Measurements from ENCODE around the gene RAB17. TPM values are rescaled to one million over a fixed set of nuclear protein-coding genes. Genes with fewer than 3 reads are reported as not detected.

The RAB17 gene
- total RNA-seq, 1 experiment from 2014 or later, result 60.9 TPM

DNA sequence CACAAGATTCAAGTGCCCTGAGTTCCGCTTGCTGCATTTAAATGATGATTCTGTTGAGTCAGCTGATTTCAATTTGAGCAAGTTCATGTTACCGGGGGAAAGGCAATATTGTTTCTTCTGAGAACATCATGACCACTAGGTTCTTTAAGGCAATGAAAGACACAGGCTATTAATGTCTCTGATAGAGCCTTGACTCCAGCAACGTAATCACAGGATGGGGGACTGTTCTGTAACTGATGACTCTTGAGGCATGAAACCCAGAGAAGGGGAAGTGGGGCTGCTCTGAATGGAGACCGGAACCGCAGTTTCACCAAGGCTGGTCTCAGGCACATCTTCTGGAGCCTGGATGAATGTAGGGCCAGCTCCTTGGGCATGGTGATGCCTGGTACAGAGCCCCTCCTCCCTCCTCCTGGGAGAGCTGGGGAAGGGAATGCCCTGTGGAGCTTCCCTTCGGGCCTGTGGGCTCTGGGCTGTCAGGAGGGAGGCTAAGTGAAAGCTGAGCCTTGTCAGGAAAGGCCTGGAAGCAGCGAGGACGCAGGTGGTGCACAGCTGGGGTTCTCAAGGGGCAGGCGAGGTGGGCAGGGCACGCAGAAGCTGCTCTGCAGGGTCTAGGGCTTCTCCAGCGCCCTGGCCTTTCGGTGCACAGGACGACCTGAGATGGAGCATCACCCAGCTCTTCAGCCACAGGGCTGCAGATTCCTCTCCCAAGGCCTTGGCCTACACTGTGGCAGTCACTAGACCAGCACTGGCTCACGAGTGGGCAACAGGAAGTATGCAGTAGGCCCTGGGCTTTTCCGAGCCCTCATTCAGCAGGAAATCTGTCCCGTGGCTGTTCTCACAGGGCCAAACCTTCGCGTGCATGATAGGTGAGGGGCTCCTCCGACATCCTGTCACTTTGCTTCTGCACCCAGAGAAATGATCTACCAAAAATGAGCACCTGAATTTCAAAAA, 60.8 kb downstream of the RAB17 start:
- no peaks in the 10 kb centered on the region for H3K27me3 ChIP-seq (replicated peaks; ENCODE audit: control insufficient read depth, insufficient read depth, low read length)
- intact Hi-C loops (cut with micrococcal nuclease; ENCODE audit: unreplicated experiment), result no loop called here
- POLR2A ChIA-PET, result no interaction called here
- no peaks in the 10 kb centered on the region for H3K4me1 Mint-ChIP-seq (ENCODE audit: low read depth, unreplicated experiment)
- no TSS peak for BruUV-seq (replicated peaks)
- CTCF ChIA-PET, result no interaction called here
- no peaks in the 10 kb centered on the region for H3K9me3 Mint-ChIP-seq (ENCODE audit: unreplicated experiment)
- H3K27ac Mint-ChIP-seq (ENCODE audit: unreplicated experiment), result no peak overlapping the region
- H3K36me3 ChIP-seq (ENCODE audit: control insufficient read depth, insufficient read depth, low read length), result no peaks in the 10 kb centered on the region
- no peak overlapping the region for H3K4me3 Mint-ChIP-seq (ENCODE audit: unreplicated experiment)
- TF ChIP-seq, protein P1, sequence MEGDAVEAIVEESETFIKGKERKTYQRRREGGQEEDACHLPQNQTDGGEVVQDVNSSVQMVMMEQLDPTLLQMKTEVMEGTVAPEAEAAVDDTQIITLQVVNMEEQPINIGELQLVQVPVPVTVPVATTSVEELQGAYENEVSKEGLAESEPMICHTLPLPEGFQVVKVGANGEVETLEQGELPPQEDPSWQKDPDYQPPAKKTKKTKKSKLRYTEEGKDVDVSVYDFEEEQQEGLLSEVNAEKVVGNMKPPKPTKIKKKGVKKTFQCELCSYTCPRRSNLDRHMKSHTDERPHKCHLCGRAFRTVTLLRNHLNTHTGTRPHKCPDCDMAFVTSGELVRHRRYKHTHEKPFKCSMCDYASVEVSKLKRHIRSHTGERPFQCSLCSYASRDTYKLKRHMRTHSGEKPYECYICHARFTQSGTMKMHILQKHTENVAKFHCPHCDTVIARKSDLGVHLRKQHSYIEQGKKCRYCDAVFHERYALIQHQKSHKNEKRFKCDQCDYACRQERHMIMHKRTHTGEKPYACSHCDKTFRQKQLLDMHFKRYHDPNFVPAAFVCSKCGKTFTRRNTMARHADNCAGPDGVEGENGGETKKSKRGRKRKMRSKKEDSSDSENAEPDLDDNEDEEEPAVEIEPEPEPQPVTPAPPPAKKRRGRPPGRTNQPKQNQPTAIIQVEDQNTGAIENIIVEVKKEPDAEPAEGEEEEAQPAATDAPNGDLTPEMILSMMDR (IDR thresholded peaks at IDR 0.05; ENCODE audit: insufficient read depth in 1 of 2, low read depth in 1 of 2, low read length in 1 of 2, severe bottlenecking in 1 of 2, unreplicated experiment in 1 of 2), result no peak
- no peaks in the 10 kb centered on the region for H3K4me1 ChIP-seq
- no peaks in the 10 kb centered on the region for H3K9me3 ChIP-seq
- no peaks in the 10 kb centered on the region for H3K36me3 Mint-ChIP-seq (ENCODE audit: insufficient read depth, unreplicated experiment)
- no peak for DNase-seq
- H3K27me3 Mint-ChIP-seq (ENCODE audit: insufficient read depth, unreplicated experiment), result no peaks in the 10 kb centered on the region
- H3K4me3 ChIP-seq (ENCODE audit: low read depth, low read length), result no peak overlapping the region

DNA sequence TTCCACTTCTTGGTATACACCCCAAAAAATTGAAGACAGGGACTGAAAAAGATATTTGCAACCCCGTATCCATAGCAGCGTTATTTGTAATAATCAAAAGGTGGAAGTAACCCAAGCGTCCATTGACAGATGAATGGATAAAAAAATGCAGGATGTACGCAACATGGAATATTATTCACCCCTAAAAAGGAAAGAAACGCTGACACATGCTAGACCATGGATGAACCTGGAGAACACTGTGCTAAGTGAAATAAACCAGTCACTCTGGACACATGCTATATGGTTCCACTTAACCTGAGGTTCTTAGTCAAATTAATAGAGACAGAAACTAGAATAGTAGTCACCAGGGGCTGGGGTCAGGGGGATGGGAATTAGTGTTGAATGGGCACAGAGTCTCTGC, 62.8 kb downstream of the RAB17 start:
- Histone ChIP-seq H3K4me3 (ENCODE audit: low read depth, low read length) (no peak overlapping the region), H3K27me3 (replicated peaks; ENCODE audit: control insufficient read depth, insufficient read depth, low read length) (no peaks in the 10 kb centered on the region), H3K9me3 (no peaks in the 10 kb centered on the region), H3K36me3 (ENCODE audit: control insufficient read depth, insufficient read depth, low read length) (no peaks in the 10 kb centered on the region), H3K4me1 (no peaks in the 10 kb centered on the region)
- CTCF ChIA-PET, result no interaction called here
- intact Hi-C loops (cut with micrococcal nuclease; ENCODE audit: unreplicated experiment), result no loop called here
- no peak overlapping the region for H3K27ac Mint-ChIP-seq (ENCODE audit: unreplicated experiment)
- no peaks in the 10 kb centered on the region for H3K9me3 Mint-ChIP-seq (ENCODE audit: unreplicated experiment)
- POLR2A ChIA-PET, result no interaction called here
- TF ChIP-seq, protein P1 (IDR thresholded peaks at IDR 0.05; ENCODE audit: insufficient read depth in 1 of 2, low read depth in 1 of 2, low read length in 1 of 2, severe bottlenecking in 1 of 2, unreplicated experiment in 1 of 2), result no peak
- no peak overlapping the region for H3K4me3 Mint-ChIP-seq (ENCODE audit: unreplicated experiment)
- no TSS peak for BruUV-seq (replicated peaks)
- no peaks in the 10 kb centered on the region for H3K27me3 Mint-ChIP-seq (ENCODE audit: insufficient read depth, unreplicated experiment)
- no peaks in the 10 kb centered on the region for H3K4me1 Mint-ChIP-seq (ENCODE audit: low read depth, unreplicated experiment)
- DNase-seq, result no peak
- H3K36me3 Mint-ChIP-seq (ENCODE audit: insufficient read depth, unreplicated experiment), result no peaks in the 10 kb centered on the region

DNA sequence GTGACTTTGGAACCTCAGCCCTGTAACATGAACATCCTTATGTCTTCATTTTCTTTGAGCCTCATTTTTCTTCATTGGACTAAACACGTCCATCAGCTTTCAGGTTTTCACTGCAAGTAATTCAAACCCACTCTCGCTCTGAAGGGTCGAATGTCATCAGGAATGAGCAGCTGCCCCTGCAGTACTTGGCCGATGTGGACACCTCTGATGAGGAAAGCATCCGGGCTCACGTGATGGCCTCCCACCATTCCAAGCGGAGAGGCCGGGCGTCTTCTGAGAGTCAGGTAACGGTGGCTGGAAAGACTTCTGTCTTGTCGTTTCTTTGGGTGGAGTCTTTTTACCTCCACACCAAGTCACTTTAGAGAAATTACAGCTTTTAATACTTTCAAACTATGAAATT, 63.3 kb downstream of the RAB17 start:
- CTCF ChIA-PET, result no interaction called here
- H3K9me3 ChIP-seq, result no peaks in the 10 kb centered on the region
- H3K27ac Mint-ChIP-seq (ENCODE audit: unreplicated experiment), result no peak overlapping the region
- POLR2A ChIA-PET, result no interaction called here
- no peaks in the 10 kb centered on the region for H3K36me3 ChIP-seq (ENCODE audit: control insufficient read depth, insufficient read depth, low read length)
- H3K4me1 ChIP-seq, result no peaks in the 10 kb centered on the region
- no peak overlapping the region for H3K4me3 ChIP-seq (ENCODE audit: low read depth, low read length)
- TF ChIP-seq, protein P1 (IDR thresholded peaks at IDR 0.05; ENCODE audit: insufficient read depth in 1 of 2, low read depth in 1 of 2, low read length in 1 of 2, severe bottlenecking in 1 of 2, unreplicated experiment in 1 of 2), result no peak
- H3K4me1 Mint-ChIP-seq (ENCODE audit: low read depth, unreplicated experiment), result no peaks in the 10 kb centered on the region
- intact Hi-C loops (cut with micrococcal nuclease; ENCODE audit: unreplicated experiment), result no loop called here
- no peaks in the 10 kb centered on the region for H3K9me3 Mint-ChIP-seq (ENCODE audit: unreplicated experiment)
- no TSS peak for BruUV-seq (replicated peaks)
- no peaks in the 10 kb centered on the region for H3K36me3 Mint-ChIP-seq (ENCODE audit: insufficient read depth, unreplicated experiment)
- H3K4me3 Mint-ChIP-seq (ENCODE audit: unreplicated experiment), result no peak overlapping the region
- H3K27me3 Mint-ChIP-seq (ENCODE audit: insufficient read depth, unreplicated experiment), result no peaks in the 10 kb centered on the region
- H3K27me3 ChIP-seq (replicated peaks; ENCODE audit: control insufficient read depth, insufficient read depth, low read length), result no peaks in the 10 kb centered on the region
- no peak for DNase-seq
